Stimulated activated CD8-positive, alpha-beta memory T cell treated with anti-CD3 and anti-CD28 coated beads, Interleukin-4, amount 100 ng/mL, for 4 hours (primary cell): ENCODE results near the gene HSD17B12.
"Not testable (repeated sequence)": the region's sequence is repeated elsewhere in the genome, so short reads cannot be mapped to it uniquely, and the experiment has no call there.

Experiments used
- DNase-seq, 2 donors: peaks; one replicate each; pipeline ENCODE4 v3.0.0-alpha.2; 2020; ENCODE audit warnings: low read depth in 2 of 2, low spot score in 1 of 2

The HSD17B12 gene

DNA sequence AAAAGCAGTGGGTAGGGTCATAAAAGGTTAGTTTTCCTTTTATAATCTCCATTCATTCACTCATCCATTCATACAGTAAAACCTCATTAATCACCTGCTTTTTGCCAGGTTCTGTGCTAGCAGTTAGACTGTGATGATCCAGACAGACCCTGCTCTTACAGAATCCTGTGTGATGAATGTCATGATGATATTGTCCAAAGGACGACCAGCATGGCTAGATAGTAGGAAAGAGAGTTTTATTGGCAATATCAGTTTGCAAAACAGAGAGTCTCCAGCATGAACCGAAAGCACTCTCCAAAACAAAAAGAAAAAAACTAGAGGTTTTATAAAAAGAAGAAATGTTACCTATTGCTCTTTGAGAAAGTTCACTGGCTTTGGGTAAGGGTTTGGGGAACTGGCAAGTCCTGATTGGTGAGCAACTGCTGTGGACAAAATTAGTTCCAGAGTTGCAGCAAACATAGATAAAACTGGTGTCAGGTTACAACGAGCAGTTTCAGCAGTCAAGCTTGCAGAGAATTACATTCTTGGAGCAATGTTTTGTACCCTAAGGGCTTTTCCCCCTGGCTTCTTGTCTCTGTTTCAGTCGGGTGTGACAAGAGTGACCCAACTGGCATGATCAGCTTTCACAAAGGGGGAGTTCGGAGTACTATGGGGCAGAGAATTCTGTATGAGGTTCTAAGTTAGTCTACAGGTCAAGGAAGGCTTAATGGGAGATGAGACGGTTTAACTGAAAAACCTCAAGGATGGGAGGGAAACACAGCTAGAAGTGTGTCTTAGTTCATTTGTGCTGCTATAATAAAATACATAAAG is 58.3 kb downstream of the HSD17B12 start:
- DNase-seq: no peak

DNA sequence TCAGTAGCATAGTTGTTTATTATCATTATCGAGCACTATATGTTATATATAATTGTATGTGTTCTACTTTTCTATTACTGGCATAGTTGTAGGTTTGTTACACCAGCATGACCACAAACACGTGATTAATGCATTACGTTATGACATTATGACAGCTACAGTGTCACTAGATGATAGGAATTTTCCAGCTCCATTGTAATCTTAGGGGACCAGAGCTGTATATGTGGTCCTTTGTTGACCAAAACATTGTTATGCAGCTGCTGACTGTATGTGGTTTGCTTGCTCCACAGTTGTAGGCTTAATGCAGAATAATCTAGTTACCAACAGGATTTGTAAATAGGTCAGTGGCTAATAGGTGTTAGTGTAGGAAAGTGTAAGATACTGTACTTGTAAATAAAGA is 66.1 kb downstream of the HSD17B12 start:
- DNase-seq: no peak

DNA sequence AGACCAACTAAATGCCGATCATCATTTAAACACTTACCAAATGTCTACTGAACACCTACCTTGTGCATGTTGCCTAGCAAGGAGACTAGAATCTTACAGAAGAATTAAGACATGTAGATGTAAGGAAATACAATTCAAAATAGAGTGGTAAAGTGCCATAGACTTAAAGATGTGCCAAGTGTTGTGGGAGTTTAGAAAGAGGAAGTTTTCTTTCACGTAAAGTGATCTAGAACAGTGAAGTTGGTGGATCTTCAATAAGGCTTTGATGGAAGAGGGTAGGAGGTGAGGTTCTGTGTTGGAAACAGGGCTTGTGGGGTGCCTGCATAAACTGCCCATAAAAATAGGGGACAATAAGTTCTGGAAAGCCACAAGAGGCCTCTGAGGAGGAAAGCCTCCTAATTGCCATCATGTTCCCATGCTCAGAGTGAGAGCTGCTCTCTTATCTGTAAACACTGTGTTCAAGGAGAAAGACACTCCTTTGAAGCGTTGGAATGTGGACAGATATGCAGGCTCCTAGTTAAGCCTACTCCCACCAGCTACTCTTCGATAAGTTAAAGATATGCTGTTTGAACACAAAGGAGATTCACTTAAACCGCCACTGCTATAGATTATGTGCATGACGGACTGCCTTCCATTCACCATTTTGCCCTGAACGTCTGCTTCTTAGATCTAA is 66.7 kb downstream of the HSD17B12 start:
- DNase-seq: no peak

DNA sequence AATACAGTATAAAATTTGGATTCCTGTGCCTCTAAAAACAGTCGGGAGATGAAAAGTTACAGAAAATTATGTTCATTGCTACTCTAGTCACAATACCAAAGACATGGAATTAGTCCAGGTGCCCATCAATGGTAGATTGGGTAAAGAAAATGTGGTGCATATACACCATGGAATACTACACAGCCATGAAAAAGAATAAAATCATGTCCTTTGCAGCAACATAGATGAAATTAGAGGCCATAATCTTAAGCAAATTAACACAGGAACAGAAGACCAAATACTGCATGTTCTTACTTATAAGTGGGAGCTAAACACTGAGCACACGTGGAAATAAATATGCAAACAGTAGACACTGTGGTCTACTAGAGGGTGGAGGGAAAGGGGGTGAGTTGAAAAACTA is 67.6 kb downstream of the HSD17B12 start:
- DNase-seq: no peak

DNA sequence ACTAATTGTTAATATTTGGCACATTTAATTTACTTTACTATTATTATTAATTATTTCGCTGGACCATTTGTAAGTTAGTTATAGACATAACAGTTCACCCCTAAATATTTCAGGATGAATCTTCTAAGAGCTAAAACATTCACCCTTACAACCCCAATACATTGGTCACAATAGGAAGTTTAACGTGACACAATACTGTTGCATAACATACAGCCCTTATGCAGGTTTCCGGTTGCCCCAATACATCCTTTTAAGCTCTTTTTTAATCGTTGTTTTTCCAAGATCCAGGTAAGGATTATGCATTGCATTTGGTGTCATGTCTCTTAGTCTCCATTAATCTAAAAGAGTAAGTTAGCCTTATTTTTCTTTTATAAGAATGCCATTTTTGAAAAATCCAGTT is 71.2 kb downstream of the HSD17B12 start:
- no peak for DNase-seq

DNA sequence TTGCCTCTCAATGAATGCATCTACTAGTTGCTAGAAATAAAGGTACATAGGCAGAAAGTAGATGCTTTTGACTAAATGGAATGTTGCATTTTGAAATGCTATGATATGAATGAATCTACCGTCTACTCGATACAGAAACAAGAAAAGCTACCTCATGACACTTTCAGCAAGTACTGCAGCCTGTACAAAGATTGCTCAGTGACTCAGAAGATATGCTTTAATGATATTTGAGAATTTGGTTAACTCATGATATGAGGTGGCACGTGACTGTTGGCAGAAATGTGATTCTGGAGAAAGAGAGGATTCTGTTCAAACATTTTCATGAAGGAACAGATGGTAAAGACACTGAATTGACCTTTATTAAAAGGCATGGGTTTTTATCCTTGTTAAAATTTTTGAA is 76.0 kb downstream of the HSD17B12 start:
- no peak for DNase-seq

DNA sequence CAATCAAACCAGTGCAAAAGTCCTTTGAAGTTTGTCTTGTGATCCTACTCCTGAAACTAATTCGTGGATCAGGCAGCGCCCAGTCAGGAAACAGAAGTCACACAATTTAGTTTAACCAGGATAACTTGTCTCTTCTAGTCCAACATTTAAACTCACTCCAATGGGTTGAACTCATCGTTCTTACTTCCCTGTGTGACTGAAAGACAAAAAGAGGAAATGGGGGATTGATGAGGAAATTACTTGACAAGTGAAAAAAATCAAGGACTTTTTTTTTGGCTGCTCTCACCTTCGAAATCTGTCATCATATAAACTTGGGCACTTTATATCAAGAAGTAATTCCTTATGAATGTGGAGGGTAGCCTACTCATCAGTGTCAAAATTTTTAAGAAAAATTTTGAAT is 78.4 kb downstream of the HSD17B12 start:
- no peak for DNase-seq

DNA sequence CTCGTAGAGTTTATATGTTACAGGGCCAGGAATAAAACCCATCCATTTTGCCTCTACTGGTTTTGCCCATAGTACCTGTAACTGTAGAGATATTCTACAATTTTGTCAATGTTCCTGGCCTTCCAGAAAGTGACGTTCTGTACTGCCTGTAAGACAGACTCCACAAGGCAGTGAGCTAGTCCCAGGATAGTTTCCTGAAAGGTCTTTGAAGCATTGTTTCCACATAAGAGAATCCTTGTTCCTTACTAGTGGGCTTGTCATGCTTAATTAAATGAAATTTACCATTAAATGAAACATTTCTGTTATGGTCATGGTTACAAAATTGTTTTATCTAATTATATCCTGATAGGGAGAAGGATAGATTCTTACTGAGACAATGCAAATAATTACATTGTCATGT is 80.4 kb downstream of the HSD17B12 start:
- DNase-seq: no peak

DNA sequence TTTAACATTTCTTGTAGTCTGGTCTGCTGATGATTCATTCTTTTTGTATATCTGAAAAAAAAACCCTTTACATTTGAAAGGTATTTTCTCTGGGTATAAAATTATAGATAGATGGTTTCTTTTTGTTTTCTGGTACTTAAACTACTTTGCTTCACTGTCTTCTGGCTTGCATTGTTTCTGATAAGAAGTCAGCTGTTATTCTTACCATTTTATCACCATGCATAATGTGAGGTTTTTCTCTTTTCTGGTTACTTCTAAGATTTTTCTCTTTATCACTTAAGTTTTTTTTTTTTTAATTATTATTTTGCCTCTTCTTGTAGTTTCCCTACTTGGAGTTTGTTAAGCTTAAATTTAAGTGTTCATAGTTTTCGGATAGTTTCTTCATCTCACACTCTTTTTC is 84.7 kb downstream of the HSD17B12 start:
- DNase-seq: no peak

DNA sequence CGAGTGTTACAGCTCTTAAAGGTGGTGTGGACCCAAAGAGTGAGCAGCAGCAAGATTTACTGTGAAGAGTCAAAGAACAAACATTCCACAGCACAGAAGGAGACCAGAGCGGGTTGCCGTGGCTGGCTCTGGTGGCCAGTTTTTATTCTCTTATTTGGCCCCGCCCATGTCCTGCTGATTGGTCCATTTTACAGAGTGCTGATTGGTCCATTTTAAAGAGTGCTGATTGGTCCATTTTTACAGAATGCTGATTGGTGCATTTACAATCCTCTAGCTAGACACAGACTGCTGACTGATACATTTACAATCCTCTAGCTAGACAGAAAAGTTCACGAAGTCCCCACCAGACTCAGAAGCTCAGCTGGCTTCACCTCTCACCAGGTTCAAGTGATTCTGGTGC is 88.1 kb downstream of the HSD17B12 start:
- DNase-seq: not testable (repeated sequence)

DNA sequence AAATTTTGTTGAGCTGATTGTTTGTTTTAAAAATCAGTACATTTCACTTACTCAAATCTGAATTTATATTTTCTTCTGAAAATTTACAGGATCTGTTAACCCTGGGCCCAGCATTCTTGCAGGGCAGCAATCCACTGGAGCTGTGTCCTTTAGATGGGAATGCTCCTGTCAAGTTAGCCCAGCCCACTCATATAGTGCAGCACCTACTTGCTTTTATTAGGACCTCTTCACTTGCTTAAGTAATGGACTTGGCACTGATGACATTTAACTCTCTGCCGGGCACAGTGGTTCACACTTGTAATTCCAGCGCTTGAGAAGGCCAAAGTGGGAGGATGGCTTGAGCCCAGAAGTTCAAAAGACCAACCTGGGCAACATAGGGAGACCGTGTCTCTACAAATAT is 89.6 kb downstream of the HSD17B12 start:
- no peak for DNase-seq

DNA sequence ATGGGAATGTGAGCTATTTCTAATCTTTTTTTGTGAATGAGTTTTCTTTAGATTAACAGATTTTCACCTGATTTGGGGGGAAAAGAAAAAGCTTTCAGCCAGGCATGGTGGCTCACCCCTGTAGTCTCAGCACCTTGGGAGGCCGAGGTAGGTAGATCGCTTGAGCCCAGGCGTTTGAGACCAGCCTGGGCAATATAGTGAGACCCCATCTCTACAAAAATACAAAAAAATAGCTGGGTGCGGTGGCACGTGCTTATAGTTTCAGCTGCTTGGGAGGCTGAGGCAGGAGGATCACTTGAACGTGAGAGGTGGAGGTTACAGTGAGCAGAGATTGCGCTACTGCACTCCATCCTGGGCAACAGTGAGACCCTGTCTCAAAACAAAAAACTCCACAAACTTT is 92.2 kb downstream of the HSD17B12 start:
- DNase-seq: no peak

DNA sequence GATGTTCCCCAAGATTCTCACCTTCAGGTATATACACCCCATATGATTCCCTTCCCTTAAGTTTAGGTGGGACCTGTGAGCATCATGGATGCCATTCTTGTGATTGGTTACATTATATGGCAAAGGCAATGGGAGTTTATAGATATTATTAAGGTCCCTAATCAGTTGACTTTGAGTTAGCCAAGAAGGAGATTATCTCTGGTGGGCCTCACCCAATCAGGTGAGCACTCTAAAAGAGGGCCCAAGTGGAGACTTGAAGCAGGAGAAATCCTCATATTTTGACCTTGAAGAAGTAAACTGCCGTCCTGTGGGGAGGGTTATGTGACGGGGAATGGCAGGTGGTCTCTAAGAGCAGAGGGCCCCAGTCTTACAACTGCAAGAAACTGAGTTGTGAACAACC is 94.2 kb downstream of the HSD17B12 start:
- no peak for DNase-seq

DNA sequence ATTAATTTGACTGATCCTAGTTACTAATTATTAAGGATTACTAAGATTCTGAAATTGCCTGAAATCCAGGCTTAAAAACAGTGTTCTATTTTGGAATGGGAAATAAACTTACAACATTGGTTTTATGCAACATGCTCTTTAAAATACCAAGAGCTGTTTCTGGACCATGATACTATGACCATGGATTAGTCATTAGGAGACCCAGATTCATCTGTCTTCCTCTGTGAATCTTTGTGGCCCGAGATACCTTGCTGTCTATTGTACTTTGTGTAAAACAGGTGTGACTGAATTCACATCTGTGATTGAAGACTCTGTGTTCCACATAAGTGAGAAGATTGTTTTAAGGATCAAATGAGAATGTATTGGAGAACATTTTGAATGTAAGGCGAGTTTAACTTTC is 98.8 kb downstream of the HSD17B12 start:
- no peak for DNase-seq

DNA sequence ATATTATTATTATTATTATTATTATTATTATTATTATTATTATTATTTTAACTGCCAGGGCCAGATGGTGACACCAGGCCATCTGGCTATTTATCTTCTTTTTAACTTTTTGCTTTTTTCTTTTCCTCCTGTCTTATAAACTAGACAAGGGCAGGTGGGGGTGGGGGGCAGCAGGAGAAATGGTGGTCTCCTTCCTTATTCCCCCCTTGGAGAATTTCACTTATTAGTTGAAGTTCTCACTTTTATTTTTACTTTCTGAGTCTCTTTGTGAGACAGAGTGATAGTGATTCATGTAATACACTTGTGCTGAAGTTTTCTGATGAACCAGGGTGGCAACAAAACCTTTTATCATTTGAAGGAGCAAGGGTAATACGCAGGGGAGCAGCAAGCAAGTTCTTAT is 103.8 kb downstream of the HSD17B12 start:
- DNase-seq: no peak

DNA sequence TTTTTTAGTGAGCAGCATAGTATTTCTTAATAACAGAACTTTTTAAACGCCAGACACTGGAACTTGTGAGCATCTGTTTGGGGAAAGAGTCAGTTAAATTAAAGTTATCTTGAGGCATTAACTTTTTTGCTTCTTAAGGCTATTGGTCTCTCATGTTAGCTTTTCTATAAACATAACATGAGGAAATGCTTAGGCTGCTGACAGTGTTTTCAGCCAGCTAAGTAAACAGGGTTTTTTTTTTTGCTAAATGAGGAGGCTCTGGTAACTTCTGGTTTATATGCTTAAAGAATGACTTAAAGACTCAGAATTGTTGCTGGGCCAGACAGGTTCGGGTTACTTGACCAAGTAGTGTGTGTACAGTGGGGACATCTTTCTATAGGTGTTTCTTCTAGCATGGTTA is 104.3 kb downstream of the HSD17B12 start:
- no peak for DNase-seq

DNA sequence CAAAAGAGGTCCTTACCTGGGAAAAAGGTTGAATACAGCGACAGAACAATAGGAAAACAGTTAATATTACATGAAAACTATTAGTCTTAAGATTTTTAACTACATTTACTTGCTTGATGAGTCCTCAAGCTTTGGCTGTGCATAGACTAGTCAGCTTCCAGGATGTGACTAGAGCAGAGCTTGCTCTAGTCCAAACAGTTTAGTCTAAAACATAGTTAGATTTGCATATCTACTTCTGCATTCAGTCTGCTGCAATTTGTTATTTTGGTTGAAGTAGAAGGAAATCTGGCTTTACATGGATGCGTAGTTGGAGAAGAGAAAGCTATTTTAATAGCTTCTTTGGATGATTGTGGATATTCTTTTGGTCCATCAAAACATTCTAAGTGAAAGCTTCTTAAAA is 104.8 kb downstream of the HSD17B12 start:
- DNase-seq: no peak

DNA sequence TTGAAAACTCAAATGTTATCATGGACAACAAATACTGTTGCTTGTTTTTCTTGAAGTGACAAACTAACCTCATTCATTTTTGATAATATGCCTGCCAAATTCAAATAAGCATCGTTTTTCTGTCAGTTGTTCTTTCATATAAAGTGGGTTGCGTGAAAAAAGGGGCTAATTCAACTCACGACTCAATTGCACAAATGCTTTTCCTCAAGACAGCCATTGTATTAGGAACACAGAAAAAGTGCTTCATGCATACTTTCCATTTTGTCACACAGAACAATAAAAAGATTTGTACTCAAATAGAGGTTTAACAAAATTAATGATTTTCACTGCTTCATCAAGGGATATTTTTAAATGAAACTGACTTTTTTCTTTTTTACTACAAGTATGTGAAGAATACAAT is 105.5 kb downstream of the HSD17B12 start:
- no peak for DNase-seq

DNA sequence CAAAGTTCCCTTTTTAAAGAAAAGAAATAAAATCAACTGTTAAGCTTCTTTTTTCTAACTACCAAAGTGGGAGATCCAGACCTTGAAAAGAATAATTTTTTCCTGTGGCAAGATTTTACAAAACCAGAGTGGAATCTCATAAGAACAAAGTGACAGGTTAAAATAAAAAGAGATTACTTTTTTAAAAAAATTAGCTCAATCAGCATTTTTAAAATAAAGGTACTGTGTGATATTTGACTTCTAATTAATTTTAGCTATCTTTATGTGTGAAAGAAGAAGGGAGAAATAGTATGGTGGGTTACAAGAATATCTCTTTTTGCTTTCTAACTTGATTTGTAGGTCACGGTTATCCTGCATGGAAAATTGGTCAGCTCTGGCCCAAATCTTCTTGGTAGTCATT is 107.3 kb downstream of the HSD17B12 start:
- no peak for DNase-seq

DNA sequence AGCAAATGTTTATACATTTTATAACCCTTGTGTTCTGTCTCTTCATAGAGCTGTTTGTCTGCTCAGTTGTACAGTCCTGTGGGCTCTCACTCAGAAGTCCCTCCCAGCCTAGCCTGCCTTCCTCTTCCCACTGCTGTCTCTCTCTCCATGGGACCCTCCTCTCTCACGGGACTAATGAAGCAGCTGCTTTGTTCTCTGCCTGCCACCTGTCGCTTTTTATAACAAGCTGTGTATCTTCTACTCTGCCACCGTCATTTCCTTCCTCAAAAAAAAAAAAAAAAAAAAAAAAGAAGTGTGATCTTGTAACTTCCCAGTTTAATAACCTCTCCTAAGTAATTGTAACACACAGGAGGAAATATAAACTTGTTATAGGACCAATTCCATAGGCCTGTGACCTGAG is 107.9 kb downstream of the HSD17B12 start:
- DNase-seq: no peak

DNA sequence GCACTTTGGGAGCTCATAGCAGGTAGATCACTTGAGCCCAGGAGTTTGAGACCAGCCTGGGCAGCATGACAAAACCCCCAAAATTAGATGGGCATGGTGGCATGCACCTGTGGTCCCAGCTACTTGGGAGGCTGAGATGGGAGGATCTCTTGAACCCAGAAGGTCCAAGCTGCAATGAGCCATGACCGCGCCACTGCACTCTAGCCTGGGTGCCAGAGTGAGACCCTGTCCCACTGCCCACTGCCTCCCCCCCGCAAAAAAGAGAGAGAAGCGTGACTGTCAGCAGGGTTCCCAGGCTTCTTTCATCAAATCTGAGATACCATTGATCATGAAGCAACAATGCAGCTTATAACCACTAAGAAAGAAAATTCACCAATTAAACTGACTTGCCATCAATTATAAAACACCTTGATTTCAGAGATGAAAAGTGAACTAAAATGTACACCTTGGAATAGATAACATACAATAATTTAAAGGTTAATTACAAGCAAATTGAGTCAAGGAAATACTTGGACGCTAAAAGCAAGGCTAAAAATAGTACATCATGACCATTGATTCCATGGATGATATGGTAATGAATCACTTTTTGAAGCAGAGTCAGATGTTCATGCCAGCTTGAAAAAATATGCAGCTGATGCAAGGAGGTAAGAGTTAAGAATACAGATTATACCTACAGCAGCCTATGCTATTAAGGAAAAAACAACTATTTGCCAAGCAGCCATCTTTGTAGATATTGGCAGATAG is 109.3 kb downstream of the HSD17B12 start:
- no peak for DNase-seq

DNA sequence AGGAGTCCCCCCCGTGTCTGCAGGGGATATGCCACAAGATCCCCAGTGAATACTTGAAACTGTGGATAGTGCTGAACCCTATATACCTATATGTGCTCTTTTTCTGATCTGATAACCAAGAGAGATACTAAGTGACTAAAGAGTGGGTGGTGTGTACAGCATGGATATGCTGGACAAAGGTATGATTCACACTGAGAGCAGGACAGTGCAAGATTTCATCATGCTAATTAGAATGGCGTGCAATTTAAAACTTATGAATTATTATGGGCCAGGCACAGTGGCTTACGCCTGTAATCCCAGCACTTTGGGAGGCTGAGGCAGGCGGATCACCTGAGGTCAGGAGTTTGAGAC is 109.9 kb downstream of the HSD17B12 start:
- DNase-seq: no peak
